ENCODE data around the gene SNAPC4.

The SNAPC4 gene

DNA sequence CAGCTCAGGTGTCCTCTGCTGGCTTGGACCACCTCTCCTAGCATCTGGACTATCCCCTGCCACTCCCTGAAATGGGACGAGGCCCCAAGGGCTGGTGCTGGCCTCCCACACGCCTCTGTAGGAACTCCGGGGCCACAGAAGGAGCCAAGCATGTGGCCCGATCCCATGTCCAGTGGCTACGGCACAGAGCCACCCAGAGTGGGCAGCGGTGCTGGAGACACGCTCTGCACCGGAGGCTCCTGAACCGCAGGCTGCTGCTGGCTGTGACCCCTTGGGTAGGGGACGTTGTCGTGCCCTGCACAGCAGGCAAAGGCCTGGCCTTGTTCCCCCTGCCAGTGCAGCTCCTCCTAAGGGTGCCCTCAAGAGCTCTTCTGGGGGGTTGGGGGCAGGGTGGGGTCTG is 20.1 kb downstream of the SNAPC4 start:
- no peak overlapping the region for H3K27ac ChIP-seq (ENCODE audit: low read depth, low read length)

GRCh38 chr9:136379401-136379800 is 20.6 kb downstream of the SNAPC4 start:
- Histone ChIP-seq H3K36me3 (ENCODE audit: control insufficient read depth in 1 of 2, insufficient read depth in 2 of 2, low read length in 2 of 2) (peaks cover 27 to 46% of the 10 kb centered on the region in 2 donors), H3K4me3 (ENCODE audit: low read depth in 1 of 2, low read length in 2 of 2) (no peak overlapping the region), H3K27ac (ENCODE audit: low read depth, low read length) (no peak overlapping the region), H3K4me1 (ENCODE audit: control insufficient read depth in 1 of 2, insufficient read depth in 2 of 2, low read length in 2 of 2) (no peaks in the 10 kb centered on the region), H3K27me3 (ENCODE audit: control insufficient read depth in 1 of 2, insufficient read depth in 2 of 2, low read length in 2 of 2) (no peaks in the 10 kb centered on the region), H3K9me3 (ENCODE audit: control insufficient read depth in 1 of 2, low read length in 2 of 2) (no peaks in the 10 kb centered on the region), H3K9ac (ENCODE audit: low read depth in 1 of 2, low read length in 2 of 2) (no peak overlapping the region)

More for the DNA sequence above, 20.1 kb downstream of the SNAPC4 start:
- Histone ChIP-seq H3K9me3 (ENCODE audit: control insufficient read depth in 1 of 2, low read length in 2 of 2) (no peaks in the 10 kb centered on the region), H3K4me1 (ENCODE audit: control insufficient read depth in 1 of 2, insufficient read depth in 2 of 2, low read length in 2 of 2) (no peaks in the 10 kb centered on the region), H3K36me3 (ENCODE audit: control insufficient read depth in 1 of 2, insufficient read depth in 2 of 2, low read length in 2 of 2) (peaks cover 29 to 47% of the 10 kb centered on the region in 2 donors), H3K27me3 (ENCODE audit: control insufficient read depth in 1 of 2, insufficient read depth in 2 of 2, low read length in 2 of 2) (no peaks in the 10 kb centered on the region), H3K4me3 (ENCODE audit: low read depth in 1 of 2, low read length in 2 of 2) (no peak overlapping the region), H3K9ac (ENCODE audit: low read depth in 1 of 2, low read length in 2 of 2) (no peak overlapping the region)

DNA sequence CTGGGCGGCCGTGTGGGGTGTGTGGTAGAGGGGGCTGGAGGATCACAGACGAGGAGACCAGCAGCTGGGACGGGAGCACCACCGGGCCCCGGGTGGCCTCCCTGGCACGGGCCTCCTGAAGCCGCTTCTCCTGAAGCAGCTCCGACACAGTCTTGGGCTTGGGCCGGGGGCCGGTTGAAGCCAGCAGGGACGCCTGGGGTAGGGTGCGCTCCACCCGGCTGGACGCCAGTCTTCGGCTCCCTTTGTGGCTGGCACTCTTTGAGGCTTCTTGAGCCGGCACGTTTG is 21.0 kb downstream of the SNAPC4 start:
- no peak overlapping the region for H3K27ac ChIP-seq (ENCODE audit: low read depth, low read length)
- no peaks in the 10 kb centered on the region for H3K9me3 ChIP-seq (ENCODE audit: control insufficient read depth in 1 of 2, low read length in 2 of 2)
- no peak overlapping the region for H3K4me3 ChIP-seq (ENCODE audit: low read depth in 1 of 2, low read length in 2 of 2)
- peaks cover 23 to 42% of the 10 kb centered on the region in 2 donors for H3K36me3 ChIP-seq (ENCODE audit: control insufficient read depth in 1 of 2, insufficient read depth in 2 of 2, low read length in 2 of 2)
- no peak overlapping the region for H3K9ac ChIP-seq (ENCODE audit: low read depth in 1 of 2, low read length in 2 of 2)
- H3K4me1 ChIP-seq (ENCODE audit: control insufficient read depth in 1 of 2, insufficient read depth in 2 of 2, low read length in 2 of 2) = no peaks in the 10 kb centered on the region
- no peaks in the 10 kb centered on the region for H3K27me3 ChIP-seq (ENCODE audit: control insufficient read depth in 1 of 2, insufficient read depth in 2 of 2, low read length in 2 of 2)

DNA sequence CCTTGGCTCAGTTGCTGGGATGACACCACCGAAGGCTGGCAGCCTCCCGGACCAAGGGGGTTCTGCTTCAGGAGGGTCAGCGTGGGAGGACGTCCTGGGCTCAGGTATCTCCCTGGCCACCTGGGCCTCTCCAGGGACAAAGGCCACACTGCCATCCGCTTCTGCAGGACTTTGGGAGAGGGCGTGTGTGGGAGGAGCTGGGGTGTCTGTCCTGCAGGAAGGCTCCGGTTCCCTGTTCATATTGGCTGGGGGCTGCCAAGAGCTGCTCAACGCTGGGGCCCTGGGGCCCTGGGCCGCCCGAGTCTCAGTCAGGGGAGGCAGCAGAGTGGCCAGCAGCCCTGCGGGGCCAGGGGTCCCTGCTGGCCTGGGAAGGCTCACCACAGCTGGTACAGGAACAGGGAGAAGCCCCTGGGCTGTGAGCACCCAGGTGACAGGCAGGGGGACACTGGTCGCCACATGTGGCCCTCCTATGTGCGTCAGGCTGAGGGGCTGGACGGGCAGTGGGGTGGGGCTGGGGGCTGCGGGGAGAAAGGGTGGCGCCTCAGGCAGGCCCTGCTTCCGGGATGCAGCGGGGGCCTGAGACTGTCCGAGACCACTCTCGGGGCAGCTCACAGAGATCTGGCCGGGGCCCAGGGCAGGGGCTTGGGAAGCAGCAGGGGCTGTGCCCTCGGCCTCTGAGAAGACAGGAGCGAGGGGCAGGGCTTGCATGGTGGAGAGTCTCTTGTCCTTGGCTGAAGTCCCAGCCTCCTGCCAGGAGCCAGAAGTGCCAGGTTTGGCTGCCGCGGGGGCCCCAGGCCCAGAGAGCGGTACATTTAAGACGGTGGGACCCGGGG is 21.6 kb downstream of the SNAPC4 start:
- no peaks in the 10 kb centered on the region for H3K4me1 ChIP-seq (ENCODE audit: control insufficient read depth in 1 of 2, insufficient read depth in 2 of 2, low read length in 2 of 2)
- H3K9me3 ChIP-seq (ENCODE audit: control insufficient read depth in 1 of 2, low read length in 2 of 2) = no peaks in the 10 kb centered on the region
- no peaks in the 10 kb centered on the region for H3K27me3 ChIP-seq (ENCODE audit: control insufficient read depth in 1 of 2, insufficient read depth in 2 of 2, low read length in 2 of 2)
- H3K9ac ChIP-seq (ENCODE audit: low read depth in 1 of 2, low read length in 2 of 2) = no peak overlapping the region
- H3K4me3 ChIP-seq (ENCODE audit: low read depth in 1 of 2, low read length in 2 of 2) = no peak overlapping the region
- H3K27ac ChIP-seq (ENCODE audit: low read depth, low read length) = no peak overlapping the region
- peaks cover 19 to 40% of the 10 kb centered on the region in 2 donors for H3K36me3 ChIP-seq (ENCODE audit: control insufficient read depth in 1 of 2, insufficient read depth in 2 of 2, low read length in 2 of 2)

DNA sequence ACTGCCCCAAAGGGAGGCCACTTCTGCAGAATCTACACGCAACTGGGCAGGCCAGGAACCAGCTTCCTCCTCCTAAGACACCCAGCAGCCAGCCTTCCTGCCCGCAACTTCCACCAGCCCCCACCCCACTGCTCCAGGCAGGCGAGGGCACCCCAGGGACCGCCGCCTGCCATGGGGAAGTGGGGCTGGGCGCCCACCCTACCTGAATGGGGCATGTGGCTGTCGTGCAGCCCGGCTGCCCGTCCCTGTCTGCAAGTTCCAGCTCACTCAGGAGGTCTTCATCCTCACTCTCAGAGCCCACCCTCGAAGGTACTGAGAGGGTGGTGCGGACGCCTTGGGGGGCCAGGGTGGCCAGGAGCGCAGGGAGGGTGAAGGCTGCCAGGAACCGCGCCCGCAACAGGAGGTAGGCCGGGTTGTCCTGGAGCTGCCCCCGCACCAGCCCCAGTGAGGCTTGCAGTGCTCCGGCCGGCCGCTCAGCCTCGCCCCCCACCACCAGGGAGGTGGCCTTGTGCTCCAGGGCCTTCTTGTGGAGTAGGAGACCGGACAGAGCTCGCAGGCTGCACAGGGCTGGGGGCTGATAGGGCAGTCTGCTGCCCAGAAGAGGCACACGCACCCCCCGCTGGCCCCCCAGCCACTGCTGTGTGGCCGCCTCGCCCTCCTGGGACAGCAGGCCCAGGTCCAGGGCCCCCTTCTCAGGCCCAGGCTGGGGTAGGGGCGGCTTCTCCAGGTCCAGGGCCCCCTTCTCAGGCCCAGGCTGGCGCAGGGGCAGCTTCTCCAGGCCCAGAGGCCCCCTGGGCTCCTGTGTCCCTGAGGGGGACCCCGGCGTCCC is 22.4 kb downstream of the SNAPC4 start:
- Histone ChIP-seq H3K36me3 (ENCODE audit: control insufficient read depth in 1 of 2, insufficient read depth in 2 of 2, low read length in 2 of 2) (peaks cover 11 to 31% of the 10 kb centered on the region in 2 donors), H3K27me3 (ENCODE audit: control insufficient read depth in 1 of 2, insufficient read depth in 2 of 2, low read length in 2 of 2) (no peaks in the 10 kb centered on the region), H3K4me3 (ENCODE audit: low read depth in 1 of 2, low read length in 2 of 2) (no peak overlapping the region), H3K9ac (ENCODE audit: low read depth in 1 of 2, low read length in 2 of 2) (no peak overlapping the region), H3K9me3 (ENCODE audit: control insufficient read depth in 1 of 2, low read length in 2 of 2) (no peaks in the 10 kb centered on the region), H3K27ac (ENCODE audit: low read depth, low read length) (peak overlapping the region; percentile 20), H3K4me1 (ENCODE audit: control insufficient read depth in 1 of 2, insufficient read depth in 2 of 2, low read length in 2 of 2) (peaks cover 0 to 6% of the 10 kb centered on the region in 2 donors)

- Histone ChIP-seq H3K4me1 (ENCODE audit: control insufficient read depth in 1 of 2, insufficient read depth in 2 of 2, low read length in 2 of 2) (peaks cover 7 to 9% of the 10 kb centered on the region in 2 donors), H3K27ac (ENCODE audit: low read depth, low read length) (no peak overlapping the region), H3K9ac (ENCODE audit: low read depth in 1 of 2, low read length in 2 of 2) (no peak overlapping the region), H3K9me3 (ENCODE audit: control insufficient read depth in 1 of 2, low read length in 2 of 2) (no peaks in the 10 kb centered on the region), H3K27me3 (ENCODE audit: control insufficient read depth in 1 of 2, insufficient read depth in 2 of 2, low read length in 2 of 2) (no peaks in the 10 kb centered on the region), H3K4me3 (ENCODE audit: low read depth in 1 of 2, low read length in 2 of 2) (no peak overlapping the region), H3K36me3 (ENCODE audit: control insufficient read depth in 1 of 2, insufficient read depth in 2 of 2, low read length in 2 of 2) (peaks cover 1 to 20% of the 10 kb centered on the region in 2 donors)
Measured at GRCh38 chr9:136376457-136376856, 23.5 kb downstream of the SNAPC4 start.

DNA sequence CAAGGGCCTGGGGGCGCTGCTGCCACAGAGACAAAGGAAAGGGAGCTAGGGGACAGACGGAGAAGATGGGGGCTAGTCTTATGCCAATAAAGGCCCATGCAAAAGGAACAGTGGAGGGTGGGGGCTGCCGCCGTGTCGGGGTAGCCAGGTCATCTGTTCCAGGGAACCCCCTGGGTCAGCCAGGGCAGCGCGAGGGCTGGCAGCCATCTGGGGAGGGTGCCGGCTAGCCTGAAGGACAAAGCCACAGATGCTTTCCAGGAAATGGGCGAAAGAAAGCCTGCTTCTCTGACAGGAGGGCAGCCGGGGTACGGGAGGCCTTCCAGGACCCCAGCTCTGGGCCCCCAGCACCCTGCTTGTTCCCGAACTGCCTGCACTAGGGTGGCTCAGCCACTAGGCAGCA is 24.9 kb downstream of the SNAPC4 start:
- Histone ChIP-seq H3K27ac (ENCODE audit: low read depth, low read length) (no peak overlapping the region), H3K27me3 (ENCODE audit: control insufficient read depth in 1 of 2, insufficient read depth in 2 of 2, low read length in 2 of 2) (no peaks in the 10 kb centered on the region), H3K4me1 (ENCODE audit: control insufficient read depth in 1 of 2, insufficient read depth in 2 of 2, low read length in 2 of 2) (peaks cover 7 to 9% of the 10 kb centered on the region in 2 donors), H3K9me3 (ENCODE audit: control insufficient read depth in 1 of 2, low read length in 2 of 2) (no peaks in the 10 kb centered on the region), H3K4me3 (ENCODE audit: low read depth in 1 of 2, low read length in 2 of 2) (no peak overlapping the region), H3K36me3 (ENCODE audit: control insufficient read depth in 1 of 2, insufficient read depth in 2 of 2, low read length in 2 of 2) (peaks cover 0 to 10% of the 10 kb centered on the region in 2 donors), H3K9ac (ENCODE audit: low read depth in 1 of 2, low read length in 2 of 2) (no peak overlapping the region)

DNA sequence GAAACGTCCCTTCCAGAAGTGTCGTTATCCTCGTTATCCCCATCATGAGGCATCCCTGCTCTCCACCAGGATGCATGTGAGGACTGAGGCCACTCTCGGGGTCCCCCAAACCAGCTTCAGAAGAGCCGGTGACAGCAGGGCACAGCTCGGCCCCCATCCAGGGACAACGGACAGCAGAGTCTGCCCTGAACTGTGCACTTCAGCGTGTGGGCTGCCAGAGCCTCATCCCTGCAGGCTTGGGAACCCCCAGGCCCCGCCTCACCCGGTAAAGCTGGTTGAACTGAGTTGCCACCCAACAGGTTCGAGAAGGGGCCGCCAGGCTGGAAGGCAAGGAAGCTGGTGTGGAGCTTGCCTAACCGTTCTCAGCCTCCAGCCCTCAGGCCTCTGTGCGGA is 25.8 kb downstream of the SNAPC4 start:
- Histone ChIP-seq H3K27me3 (ENCODE audit: control insufficient read depth in 1 of 2, insufficient read depth in 2 of 2, low read length in 2 of 2) (no peaks in the 10 kb centered on the region), H3K36me3 (ENCODE audit: control insufficient read depth in 1 of 2, insufficient read depth in 2 of 2, low read length in 2 of 2) (peaks cover 0 to 2% of the 10 kb centered on the region in 2 donors), H3K9me3 (ENCODE audit: control insufficient read depth in 1 of 2, low read length in 2 of 2) (no peaks in the 10 kb centered on the region), H3K4me1 (ENCODE audit: control insufficient read depth in 1 of 2, insufficient read depth in 2 of 2, low read length in 2 of 2) (peaks cover 7 to 9% of the 10 kb centered on the region in 2 donors), H3K9ac (ENCODE audit: low read depth in 1 of 2, low read length in 2 of 2) (no peak overlapping the region), H3K27ac (ENCODE audit: low read depth, low read length) (no peak overlapping the region), H3K4me3 (ENCODE audit: low read depth in 1 of 2, low read length in 2 of 2) (no peak overlapping the region)

DNA sequence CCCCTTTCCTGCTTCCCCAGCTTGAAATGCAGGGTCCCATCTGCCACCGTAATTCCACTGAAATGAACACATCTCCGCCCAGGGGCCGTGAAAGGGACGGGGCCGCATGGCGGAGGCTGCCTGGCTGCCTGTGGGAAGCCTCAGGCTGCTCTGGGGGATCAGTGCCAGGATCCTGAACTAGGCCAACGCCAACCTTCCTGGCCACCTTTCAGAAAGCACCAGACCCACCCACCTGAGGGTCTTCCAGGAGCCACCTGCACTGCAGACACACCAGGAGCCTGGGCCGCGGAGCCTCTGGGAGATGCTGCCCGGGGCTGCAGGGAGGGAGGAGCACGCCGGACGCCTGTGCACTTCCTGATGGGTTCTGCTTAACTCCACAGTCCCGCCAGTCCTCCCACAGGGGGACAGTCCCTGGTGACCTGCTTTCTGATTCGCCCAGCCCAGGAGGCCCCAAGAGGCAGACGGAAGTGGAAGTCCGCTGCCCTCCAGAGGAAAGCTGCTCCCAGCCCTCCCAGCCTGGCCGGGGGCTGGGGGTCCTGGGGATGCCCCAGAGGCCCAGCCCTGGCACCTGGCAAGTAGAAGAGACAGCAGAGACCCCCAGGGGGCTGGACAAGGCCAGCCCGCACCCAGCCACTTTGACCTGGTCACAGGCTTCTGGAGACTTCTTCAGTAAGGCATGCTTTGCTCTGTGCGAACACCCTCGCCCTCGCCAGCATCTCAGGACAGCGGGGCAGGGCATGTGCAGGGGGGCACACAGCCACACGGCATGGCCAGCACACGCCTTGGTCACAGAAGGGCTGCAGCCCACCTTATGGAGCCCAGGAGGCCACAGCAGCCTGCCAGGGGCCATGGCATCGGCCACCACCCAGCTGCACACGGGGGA is 26.4 kb downstream of the SNAPC4 start, which contains the start of gene CARD9:
Gene CARD9, minus strand, starts transcription at position 370 of the 883 bp plus-strand sequence. CDS start 1,591 bp downstream, outside the sequence.
- H3K36me3 ChIP-seq (ENCODE audit: control insufficient read depth in 1 of 2, insufficient read depth in 2 of 2, low read length in 2 of 2) = no peaks in the 10 kb centered on the region
- no peaks in the 10 kb centered on the region for H3K9me3 ChIP-seq (ENCODE audit: control insufficient read depth in 1 of 2, low read length in 2 of 2)
- H3K27ac ChIP-seq (ENCODE audit: low read depth, low read length) = no peak within 1 kb of the TSS
- H3K4me1 ChIP-seq (ENCODE audit: control insufficient read depth in 1 of 2, insufficient read depth in 2 of 2, low read length in 2 of 2) = peaks cover 7 to 9% of the 10 kb centered on the region in 2 donors
- H3K9ac ChIP-seq (ENCODE audit: low read depth in 1 of 2, low read length in 2 of 2) = no peak within 1 kb of the TSS
- no peaks in the 10 kb centered on the region for H3K27me3 ChIP-seq (ENCODE audit: control insufficient read depth in 1 of 2, insufficient read depth in 2 of 2, low read length in 2 of 2)
- H3K4me3 ChIP-seq (ENCODE audit: low read depth in 1 of 2, low read length in 2 of 2) = peak within 1 kb of the TSS; percentile 50 to 53
